Measurements from ENCODE around the gene HSPA12B. TPM values are rescaled to one million over a fixed set of nuclear protein-coding genes. Genes with fewer than 3 reads are reported as not detected.

Gene HSPA12B
- total RNA-seq, 2 donors from 2014 or later, result not detected

- no peak for DNase-seq (ENCODE audit: low spot score in 2 of 2)
- H3K27ac Mint-ChIP-seq, result peak overlapping the region; percentile 69 to 85
- no peak for ATAC-seq
- H3K9me3 Mint-ChIP-seq, result no peaks in the 10 kb centered on the region
- H3K36me3 Mint-ChIP-seq, result no peaks in the 10 kb centered on the region
Measured at GRCh38 chr20:3766422-3767109, 34.1 kb downstream of the HSPA12B start.

DNA sequence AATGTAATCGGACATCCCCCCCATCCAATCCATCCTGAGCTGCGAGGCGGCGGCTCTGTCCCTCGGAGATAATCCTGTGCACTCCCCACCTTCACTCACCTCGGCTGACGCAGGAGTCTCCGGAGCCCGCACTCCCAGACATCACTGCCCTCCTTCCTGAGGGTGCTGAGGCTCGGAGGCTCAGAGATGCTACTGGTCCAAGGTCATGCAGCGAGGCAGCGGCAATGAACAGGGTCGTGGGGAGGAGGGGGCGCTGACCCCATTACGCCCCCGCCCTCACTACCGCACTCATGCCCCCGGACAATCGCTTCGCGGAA is 34.6 kb downstream of the HSPA12B start:
- DNase-seq (ENCODE audit: low spot score in 2 of 2) (no peak), ATAC-seq (no peak)
- Mint-ChIP-seq H3K27ac (peak overlapping the region; percentile 69 to 85), H3K36me3 (no peaks in the 10 kb centered on the region), H3K9me3 (no peaks in the 10 kb centered on the region)

- DNase-seq (ENCODE audit: low spot score in 2 of 2) (peak; percentile 97 to 98), ATAC-seq (peak; percentile 93 to 96)
- peak within 1 kb of the TSS; percentile 90 for H3K27ac Mint-ChIP-seq
- no peaks in the 10 kb centered on the region for H3K9me3 Mint-ChIP-seq
- no peaks in the 10 kb centered on the region for H3K36me3 Mint-ChIP-seq
Measured at GRCh38 chr20:3767427-3768341, 35.2 kb downstream of the HSPA12B start, which contains the start of gene ADISSP. ADISSP (minus strand) TSS chr20:3767753; CDS start chr20:3760100, 7,653 bp downstream.

DNA sequence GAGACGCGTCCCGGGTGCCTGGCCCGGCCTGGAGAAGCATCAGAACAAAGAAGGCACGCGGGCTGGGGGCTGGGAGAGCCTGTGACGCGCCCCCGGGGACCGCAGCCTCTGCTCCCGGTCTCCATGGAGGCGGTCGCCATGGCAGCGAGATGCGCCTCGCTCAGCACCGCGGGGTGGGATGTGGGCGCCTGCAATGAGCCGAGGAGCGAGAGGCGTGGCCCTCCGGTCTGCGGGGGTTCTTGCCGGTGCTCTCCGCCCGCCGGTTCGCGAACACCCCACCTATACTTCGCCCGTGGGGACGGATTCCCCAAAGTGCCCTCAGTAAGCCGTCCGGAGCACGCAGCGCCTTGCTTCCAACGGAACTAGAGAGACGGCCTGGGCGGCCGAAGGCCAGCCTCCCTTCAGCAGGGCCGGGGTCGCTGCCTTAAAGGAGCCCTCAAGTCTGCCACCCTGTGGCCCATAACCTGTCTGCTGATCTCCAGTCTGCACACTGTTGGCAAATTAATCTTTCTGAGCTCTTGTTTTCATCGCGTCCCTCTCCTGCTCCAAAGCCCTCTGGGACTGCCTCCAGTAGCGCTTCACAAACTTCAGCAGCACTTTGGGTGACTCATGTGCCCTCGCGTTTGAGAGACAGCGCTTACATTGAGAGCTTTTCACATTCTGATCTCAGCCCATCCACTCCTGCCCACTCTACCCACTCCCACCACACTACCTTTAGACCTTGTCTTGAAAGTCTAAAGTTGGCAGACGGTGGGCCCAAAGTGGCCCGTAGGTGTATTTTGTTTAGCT is 36.1 kb downstream of the HSPA12B start:
- peak; percentile 60 to 69 for ATAC-seq
- Mint-ChIP-seq H3K36me3 (no peaks in the 10 kb centered on the region), H3K27ac (peak overlapping the region; percentile 90), H3K9me3 (no peaks in the 10 kb centered on the region)
- DNase-seq (ENCODE audit: low spot score in 2 of 2), result peak; percentile 73 to 79

DNA sequence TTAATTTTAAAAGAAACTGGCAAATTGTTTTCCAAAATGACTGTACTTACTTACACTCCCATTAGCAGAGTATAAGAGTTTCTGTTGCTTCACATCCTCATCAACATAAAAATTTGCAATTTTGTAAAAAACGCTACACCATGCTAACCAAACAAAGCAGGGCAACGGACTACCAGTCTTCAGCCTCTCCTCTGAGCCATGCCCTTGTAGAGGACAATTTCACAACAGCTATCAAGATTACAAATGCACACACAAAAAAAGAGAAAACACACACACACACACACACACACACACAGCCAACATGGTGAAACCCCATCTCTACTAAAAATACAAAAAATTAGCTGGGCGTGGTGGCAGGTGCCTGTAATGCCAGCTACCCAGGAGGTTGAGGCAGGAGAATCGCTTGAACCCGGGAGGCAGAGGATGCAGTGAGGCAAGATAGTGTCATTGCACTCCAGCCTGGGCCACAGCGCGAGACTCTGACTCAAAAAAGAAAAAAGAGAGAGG is 39.1 kb downstream of the HSPA12B start:
- DNase-seq (ENCODE audit: low spot score in 2 of 2) (no peak), ATAC-seq (no peak)
- Mint-ChIP-seq H3K9me3 (no peaks in the 10 kb centered on the region), H3K36me3 (no peaks in the 10 kb centered on the region), H3K27ac (no peak overlapping the region)

DNA sequence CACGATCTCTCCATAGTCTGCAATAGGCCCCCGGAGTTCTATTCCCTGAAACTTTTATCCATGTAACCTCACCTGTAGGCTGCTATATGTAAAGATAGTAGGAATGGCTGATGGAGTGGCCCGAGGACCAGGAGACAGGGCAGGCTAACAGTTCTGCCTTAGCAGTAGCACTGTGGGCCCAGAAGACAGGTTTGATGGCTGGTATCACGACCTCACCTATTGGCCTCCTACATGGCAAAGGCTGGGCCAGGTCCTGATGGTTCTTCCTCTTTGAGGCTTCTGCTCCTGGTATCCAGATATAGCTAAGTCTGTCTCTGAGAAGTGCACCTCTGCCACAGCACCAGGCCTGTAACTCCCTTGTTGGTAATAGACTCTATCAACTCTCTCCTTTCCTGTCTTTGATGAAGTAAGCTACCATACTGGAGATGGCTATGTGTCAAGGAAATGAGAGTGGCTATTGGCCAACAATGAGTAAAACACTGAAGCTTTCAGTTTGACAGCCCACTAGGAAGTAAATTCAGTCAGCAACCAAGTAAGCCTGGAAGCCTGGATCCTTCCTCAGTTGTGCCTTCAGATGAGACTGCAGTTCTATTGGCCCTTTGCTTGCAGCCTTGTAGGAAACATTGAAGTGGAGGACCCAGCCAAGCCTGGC is 43.1 kb downstream of the HSPA12B start:
- H3K27ac Mint-ChIP-seq, result no peak overlapping the region
- peak in 1 of 2 donors; percentile 17 for ATAC-seq
- no peaks in the 10 kb centered on the region for H3K36me3 Mint-ChIP-seq
- no peaks in the 10 kb centered on the region for H3K9me3 Mint-ChIP-seq
- DNase-seq (ENCODE audit: low spot score in 2 of 2), result no peak

- ATAC-seq (peak; percentile 40 to 63), DNase-seq (ENCODE audit: low spot score in 2 of 2) (no peak)
- Mint-ChIP-seq H3K36me3 (no peaks in the 10 kb centered on the region), H3K9me3 (no peaks in the 10 kb centered on the region), H3K27ac (peak overlapping the region in 1 of 2 donors; percentile 51)
Measured at GRCh38 chr20:3777381-3777715, 44.9 kb downstream of the HSPA12B start.

DNA sequence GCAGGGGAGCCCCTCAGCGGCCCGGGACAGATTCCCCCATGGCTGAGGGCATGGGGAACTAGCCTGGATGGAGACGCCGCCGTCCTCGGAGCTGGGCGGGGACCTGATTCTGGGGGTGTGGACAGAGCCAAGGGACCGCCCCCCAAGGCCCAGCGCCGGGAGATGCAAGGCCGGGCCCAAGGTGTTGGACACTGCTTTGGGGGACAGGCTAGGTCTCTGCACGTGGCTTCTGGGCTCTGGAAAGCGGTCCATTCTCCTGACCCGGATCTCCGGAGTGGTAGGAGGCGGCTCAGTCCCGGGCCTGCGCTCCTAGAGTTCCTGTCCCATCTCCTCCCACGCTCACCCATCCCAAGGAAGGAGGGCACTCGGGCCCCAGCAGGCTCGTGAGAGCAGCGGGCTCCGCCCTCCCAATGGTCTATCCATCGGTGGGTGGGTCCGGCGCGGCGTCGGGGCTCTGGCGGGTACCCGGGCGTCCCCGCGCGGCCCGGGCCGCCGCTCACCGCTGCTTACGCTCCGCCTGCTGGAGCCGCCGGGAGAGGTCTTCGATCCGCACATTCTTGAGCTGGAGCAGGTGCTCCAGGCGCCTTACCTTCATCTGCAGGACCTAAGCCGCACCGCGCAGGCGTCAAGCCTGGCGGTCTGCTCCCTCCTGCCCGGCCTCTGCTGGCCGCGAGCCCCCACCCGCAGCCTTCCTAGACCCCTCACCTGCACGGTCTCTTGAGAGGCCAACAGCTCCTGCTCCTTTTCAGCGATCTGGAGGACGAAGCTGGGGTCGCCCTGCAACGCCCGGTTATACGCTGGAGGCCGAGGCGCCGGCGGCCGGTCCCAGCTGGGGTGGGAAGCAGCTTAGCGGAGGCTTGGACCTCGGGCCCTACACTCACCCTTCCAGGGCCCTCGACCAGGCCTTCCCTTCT is 45.5 kb downstream of the HSPA12B start:
- ATAC-seq (peak; percentile 71 to 79), DNase-seq (ENCODE audit: low spot score in 2 of 2) (peak in 1 of 2 donors; percentile 53)
- peak overlapping the region in 1 of 2 donors; percentile 51 for H3K27ac Mint-ChIP-seq
- no peaks in the 10 kb centered on the region for H3K36me3 Mint-ChIP-seq
- H3K9me3 Mint-ChIP-seq, result no peaks in the 10 kb centered on the region

DNA sequence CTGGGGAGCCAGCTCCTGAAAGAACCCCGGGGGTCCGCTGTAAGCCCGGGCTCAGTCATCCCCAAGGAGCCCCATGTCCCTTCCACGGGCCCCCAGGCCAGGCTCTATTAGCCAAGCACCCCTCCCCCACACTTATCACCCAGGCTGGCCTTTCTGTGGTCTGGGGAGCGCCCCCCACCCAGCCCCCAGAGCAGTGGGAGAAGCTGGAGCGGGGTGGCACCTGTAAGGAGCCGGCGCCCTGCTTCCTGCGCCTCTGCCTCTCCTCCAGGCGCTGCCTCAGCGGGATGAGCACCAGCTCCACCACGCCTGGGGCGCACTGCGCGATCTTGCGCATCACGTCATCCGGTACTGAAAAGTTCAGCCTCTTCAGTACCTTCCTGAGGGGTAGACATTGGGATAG is 46.5 kb downstream of the HSPA12B start:
- H3K9me3 Mint-ChIP-seq, result no peaks in the 10 kb centered on the region
- no peak for ATAC-seq
- no peak for DNase-seq (ENCODE audit: low spot score in 2 of 2)
- H3K27ac Mint-ChIP-seq, result no peak overlapping the region
- H3K36me3 Mint-ChIP-seq, result no peaks in the 10 kb centered on the region

DNA sequence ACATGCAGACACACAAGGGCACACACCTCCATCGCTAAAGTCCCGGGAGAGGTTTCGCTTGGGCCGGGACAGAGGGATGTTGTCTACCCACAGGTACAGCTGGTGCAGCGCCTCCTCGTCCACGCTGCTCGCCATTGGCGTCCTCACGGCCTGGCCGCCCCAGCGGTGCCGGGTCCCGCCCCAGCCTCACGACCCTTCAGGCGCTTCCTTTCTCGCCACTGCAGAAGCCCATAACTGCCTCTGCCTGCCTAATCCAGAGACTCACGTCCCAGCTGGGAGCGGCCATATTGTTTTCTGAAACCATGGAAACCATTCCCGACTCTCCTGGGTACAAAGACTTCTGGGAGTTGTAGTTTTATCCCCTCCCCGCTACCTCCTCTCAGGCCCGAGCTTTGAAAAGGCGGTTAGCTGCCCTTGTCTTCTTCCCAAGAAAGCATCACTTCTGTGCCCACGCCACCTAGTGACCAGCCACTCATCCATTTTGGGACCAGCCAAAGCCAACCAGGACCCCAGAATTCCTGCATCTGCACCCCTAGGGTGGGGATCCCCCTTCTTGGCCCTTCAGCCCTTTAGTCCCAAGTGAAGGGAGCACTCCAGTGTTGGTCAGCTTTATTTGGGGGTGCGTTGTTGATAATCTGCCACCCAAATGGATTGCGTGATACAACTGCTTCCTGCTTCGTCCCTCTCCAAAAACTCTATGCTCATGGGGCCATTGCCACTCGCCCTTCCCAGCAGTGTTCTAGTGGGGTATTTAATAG is 48.8 kb downstream of the HSPA12B start, which contains the start of gene SPEF1:
TSS of gene SPEF1 (minus strand) at position 296 of the 758 bp plus-strand sequence. CDS start at position 135, 161 bp downstream.
- ATAC-seq (peak; percentile 17 to 62), DNase-seq (ENCODE audit: low spot score in 2 of 2) (peak in 1 of 2 donors; percentile 42)
- Mint-ChIP-seq H3K27ac (peak within 1 kb of the TSS in 1 of 2 donors; percentile 74), H3K36me3 (peaks cover 8 to 9% of the 10 kb centered on the region in 2 donors), H3K9me3 (no peaks in the 10 kb centered on the region)

DNA sequence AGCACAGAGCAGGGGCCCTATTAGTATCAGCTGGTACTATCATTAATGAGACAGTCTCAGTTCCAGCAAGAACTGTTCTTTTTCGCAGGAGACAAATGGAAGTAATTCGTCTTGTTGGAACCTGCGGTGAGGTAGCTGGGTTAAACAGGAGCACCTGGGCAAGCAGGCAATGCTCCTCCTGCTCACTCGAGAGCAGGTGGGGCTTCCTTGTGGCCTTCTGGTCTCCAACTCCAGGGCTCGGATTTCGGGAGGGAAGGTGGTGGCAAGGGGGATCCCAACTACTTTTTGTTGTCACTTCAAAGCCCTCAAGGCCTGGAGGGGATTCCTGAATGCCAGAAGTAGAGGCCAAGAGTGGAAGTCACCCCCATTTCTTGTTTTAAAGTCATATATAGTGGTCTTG is 50.1 kb downstream of the HSPA12B start:
- DNase-seq (ENCODE audit: low spot score in 2 of 2) (no peak), ATAC-seq (no peak)
- peaks cover 8 to 9% of the 10 kb centered on the region in 2 donors for H3K36me3 Mint-ChIP-seq
- no peaks in the 10 kb centered on the region for H3K9me3 Mint-ChIP-seq
- H3K27ac Mint-ChIP-seq, result no peak overlapping the region

GRCh38 chr20:3783068-3783489 is 50.6 kb downstream of the HSPA12B start:
- ATAC-seq (no peak), DNase-seq (ENCODE audit: low spot score in 2 of 2) (no peak)
- Mint-ChIP-seq H3K27ac (peak overlapping the region in 1 of 2 donors; percentile 19), H3K9me3 (no peaks in the 10 kb centered on the region), H3K36me3 (peaks cover 8 to 9% of the 10 kb centered on the region in 2 donors)

DNA sequence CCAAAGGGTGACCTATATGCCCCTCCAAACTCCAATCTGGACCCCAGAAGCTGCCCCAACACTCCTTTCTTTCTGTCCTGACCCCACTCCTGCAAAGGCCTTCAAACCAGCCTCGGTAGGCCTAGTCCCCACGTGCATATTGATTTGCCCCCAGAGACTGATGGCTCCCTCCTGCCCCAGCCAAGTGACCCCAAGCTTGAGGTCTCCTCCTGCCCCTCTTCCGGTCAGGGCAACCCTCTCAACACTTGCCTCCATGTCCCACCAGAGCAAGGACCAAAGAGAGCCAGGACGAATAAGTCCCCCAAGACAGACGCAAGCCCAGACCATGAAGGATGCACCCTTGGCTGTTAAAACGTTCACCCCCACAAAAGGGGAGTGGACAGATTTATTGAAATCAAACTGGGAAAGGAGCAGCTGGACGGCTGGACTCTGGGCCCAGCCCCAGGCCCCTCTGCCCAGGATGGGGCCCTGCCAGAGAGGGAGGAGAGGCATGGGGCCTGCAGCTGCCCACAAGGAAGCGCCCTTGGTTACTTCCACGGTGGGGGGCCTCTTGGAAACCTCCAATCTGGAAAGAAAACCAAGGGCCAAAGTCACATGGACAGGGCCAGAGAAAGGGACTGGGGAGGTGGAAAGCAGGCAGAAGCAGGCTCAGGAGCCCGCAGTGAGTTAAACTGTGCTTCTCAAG is 51.2 kb downstream of the HSPA12B start:
- ATAC-seq, result no peak
- DNase-seq (ENCODE audit: low spot score in 2 of 2), result no peak
- Mint-ChIP-seq H3K9me3 (no peaks in the 10 kb centered on the region), H3K27ac (peak overlapping the region in 1 of 2 donors; percentile 19), H3K36me3 (peaks cover 8 to 9% of the 10 kb centered on the region in 2 donors)

DNA sequence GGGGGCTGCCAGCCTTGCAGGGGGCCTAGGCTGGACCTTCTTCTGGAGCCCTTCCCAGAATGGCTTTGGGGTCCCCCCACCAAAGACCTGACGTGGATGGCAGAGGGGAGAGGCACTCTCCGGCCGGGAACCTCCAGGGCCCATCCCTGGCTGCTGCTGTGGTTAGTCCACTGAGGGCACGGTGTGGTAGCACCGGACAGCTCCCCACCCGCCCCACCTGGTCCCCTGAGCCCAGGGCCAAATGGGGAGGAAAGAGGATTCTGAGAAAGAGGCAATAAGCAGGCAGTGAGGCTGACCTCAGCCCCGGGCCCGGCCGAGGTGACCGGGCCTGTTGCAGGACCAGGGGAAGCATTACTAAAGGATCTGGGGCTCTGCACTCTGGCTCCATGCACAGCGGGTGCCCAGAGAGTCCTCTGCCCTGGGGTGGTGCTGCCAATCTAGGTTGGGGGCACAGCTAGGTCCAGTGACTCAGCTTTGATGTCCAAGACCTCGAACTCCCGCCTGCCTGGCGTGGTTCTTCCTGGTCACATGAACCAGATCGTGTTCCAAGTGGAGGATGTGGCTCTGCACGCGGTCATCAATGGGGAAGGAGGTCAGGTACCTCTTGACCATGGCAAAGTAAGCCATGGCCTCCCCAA is 51.9 kb downstream of the HSPA12B start:
- ATAC-seq (no peak), DNase-seq (ENCODE audit: low spot score in 2 of 2) (no peak)
- no peaks in the 10 kb centered on the region for H3K9me3 Mint-ChIP-seq
- H3K36me3 Mint-ChIP-seq, result peaks cover 8 to 9% of the 10 kb centered on the region in 2 donors
- peak overlapping the region; percentile 51 to 63 for H3K27ac Mint-ChIP-seq
